Fibroblast of the aortic adventitia (primary cell): ENCODE measurements around the gene BAX. TPM values are rescaled to one million over a fixed set of nuclear protein-coding genes. Genes with fewer than 3 reads are reported as not detected.

Source experiments
- DNase-seq: peaks from one replicate; pipeline ENCODE4 v3.0.0-alpha.2; 2010; ENCODE audit warnings: low read depth
- H3K4me3 ChIP-seq: 2 replicates; pipeline ENCODE4 v1.5.1; 2011; ENCODE audit warnings: low read depth, mild to moderate bottlenecking, control low read depth, low read length, moderate library complexity
- CTCF ChIP-seq: IDR thresholded peaks from 2 replicates; pipeline ENCODE4 v1.5.1; 2011; ENCODE audit warnings: mild to moderate bottlenecking, low read length, control low read depth, inconsistent platforms; ENCODE audit not compliant: insufficient read depth
- total RNA-seq: library from RNA; depleted of rRNA; stranded (reverse); fragments of >200 nt; gene quantifications from 2 replicates; pipeline ENCODE4 v1.2.3, GENCODE V29; 2012; ENCODE audit warnings: low replicate concordance

BAX gene
- total RNA-seq, 1 donor = 45.8 TPM

GRCh38 chr19:48991873-48992580 lies 37.4 kb downstream of the BAX start:
- no peak for TF ChIP-seq CTCF
- peak overlapping the region; percentile 93 for H3K4me3 ChIP-seq
- peak; percentile 84 for DNase-seq

GRCh38 chr19:48992581-48993174 lies 38.0 kb downstream of the BAX start:
- no peak for TF ChIP-seq CTCF
- no peak for DNase-seq
- peak overlapping the region; percentile 93 for H3K4me3 ChIP-seq

- TF ChIP-seq CTCF = peak; percentile 94
- peak within 1 kb of the TSS; percentile 96 for H3K4me3 ChIP-seq
- DNase-seq = peak; percentile 100
These were observed 38.7 kb downstream of the BAX start, which contains the start of the genes GYS1 and RUVBL2 for GRCh38 chr19:48993175-48994034. Gene GYS1 (minus strand): TSS chr19:48993309. CDS start chr19:48993112, 197 bp downstream. Gene RUVBL2 (plus strand): TSS chr19:48993887. CDS start chr19:48993912, 25 bp downstream.

GRCh38 chr19:48994035-48994386 lies 39.3 kb downstream of the BAX start:
- no peak for DNase-seq
- no peak for TF ChIP-seq CTCF
- H3K4me3 ChIP-seq = peak overlapping the region; percentile 96

- DNase-seq = peak; percentile 46
- H3K4me3 ChIP-seq = no peak overlapping the region
- peak; percentile 55 for TF ChIP-seq CTCF
These were observed 43.3 kb downstream of the BAX start for GRCh38 chr19:48997972-48998371.

- H3K4me3 ChIP-seq = no peak overlapping the region
- TF ChIP-seq CTCF = peak; percentile 78
- peak; percentile 70 for DNase-seq
These were observed 45.0 kb downstream of the BAX start for GRCh38 chr19:48999481-49000325.
